Activated CD8-positive, alpha-beta memory T cell treated with anti-CD3 and anti-CD28 coated beads for 1 hour (primary cell): ENCODE results near the gene TEF.

ENCODE experiments used
- DNase-seq, 2 donors: peaks; one replicate each; pipeline ENCODE4 v3.0.0-alpha.2; 2020; ENCODE audit warnings: low read depth in 1 of 2; ENCODE audit errors: extremely low read depth in 1 of 2

TEF gene

GRCh38 chr22:41353862-41354575, 27.7 kb upstream of the TEF start:
- no peak for DNase-seq

DNA sequence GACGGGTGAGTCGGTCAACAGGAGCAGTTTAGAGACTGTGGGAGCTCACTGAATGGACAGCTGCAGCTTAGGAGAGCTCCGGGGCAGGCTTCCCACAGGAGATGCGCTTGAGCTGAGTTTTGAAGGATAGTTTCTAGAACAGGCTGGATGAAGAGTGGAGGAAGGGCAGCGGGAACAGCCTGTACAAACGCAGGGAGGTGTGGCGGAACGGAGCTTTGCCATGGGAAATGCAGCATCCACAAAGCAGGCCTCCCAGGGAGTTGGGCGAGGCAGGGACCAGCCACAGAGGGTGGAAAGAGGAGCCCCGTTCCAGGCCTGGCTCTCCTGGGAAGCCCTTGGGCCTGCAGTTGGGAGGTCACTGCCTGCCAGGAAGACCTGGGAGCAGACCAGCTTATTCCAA, 26.8 kb upstream of the TEF start:
- no peak for DNase-seq

DNA sequence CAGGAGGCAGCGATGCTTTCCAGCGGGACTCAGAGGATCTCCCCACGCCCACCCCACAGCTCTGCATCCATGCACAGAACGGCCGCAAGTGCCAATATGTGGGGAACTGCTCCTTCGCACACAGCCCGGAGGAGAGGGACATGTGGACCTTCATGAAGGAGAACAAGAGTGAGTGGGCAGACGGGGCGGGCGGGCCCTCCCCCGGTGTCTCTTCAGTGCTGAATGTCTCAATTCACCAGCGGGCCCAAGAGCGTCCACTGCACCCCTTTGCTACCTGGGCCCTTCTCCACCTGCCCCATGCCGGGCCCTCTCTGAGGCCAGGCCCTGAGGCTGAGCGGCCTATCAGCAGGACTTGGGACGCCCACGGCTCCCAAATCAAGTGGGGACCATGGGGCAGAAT, 25.8 kb upstream of the TEF start:
- no peak for DNase-seq

- DNase-seq, result no peak
These were observed 25.2 kb upstream of the TEF start for GRCh38 chr22:41356430-41357028.

- DNase-seq, result no peak
These were observed 24.6 kb upstream of the TEF start for GRCh38 chr22:41357191-41357590.

- no peak for DNase-seq
These were observed 22.8 kb upstream of the TEF start for GRCh38 chr22:41358927-41359326.

- no peak for DNase-seq
These were observed 22.4 kb upstream of the TEF start for GRCh38 chr22:41359376-41359775.

GRCh38 chr22:41360126-41360525, 21.6 kb upstream of the TEF start:
- DNase-seq, result no peak

GRCh38 chr22:41361716-41362310, 19.9 kb upstream of the TEF start:
- no peak for DNase-seq

DNA sequence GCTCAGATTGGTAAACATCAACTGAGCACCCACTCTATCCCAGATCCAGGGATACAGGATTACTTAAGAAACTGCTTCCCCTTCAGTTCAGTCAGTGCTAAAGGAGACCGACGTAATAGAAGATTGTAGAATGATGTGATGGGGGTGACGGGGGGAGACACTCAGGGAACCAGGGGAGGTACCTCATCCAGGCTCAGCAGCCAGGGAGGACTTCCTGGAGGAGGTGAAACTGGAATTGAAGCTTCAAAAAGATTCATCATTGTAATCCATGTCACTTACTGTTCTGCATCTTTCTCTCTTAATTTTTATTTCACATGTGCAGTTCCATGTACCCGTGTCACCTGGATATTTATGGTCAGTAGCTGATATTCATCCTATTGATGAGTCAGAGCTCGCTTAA, 19.1 kb upstream of the TEF start:
- no peak for DNase-seq

GRCh38 chr22:41364233-41364632, 17.5 kb upstream of the TEF start:
- DNase-seq, result no peak

GRCh38 chr22:41364955-41365354, 16.8 kb upstream of the TEF start:
- DNase-seq, result no peak

DNA sequence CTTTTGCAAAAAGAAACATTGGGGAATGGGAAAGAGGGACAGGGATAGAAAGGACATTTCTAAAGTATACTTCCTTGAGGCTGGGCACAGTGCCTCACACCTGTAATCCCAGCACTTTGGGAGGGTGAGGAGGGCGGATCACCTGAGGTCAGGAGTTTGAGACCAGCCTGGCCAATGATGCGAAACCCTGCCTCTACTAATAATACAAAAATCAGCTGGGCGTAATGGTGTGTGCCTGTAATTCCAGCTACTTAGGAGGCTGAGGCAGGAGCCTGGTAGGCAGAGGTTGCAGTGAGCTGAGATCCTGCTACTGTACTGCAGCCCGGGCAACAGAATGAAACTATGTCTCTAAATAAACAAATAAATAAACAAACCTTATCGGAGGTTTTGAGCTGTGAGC, 16.3 kb upstream of the TEF start:
- DNase-seq, result no peak

- no peak for DNase-seq
These were observed 15.3 kb upstream of the TEF start for GRCh38 chr22:41366323-41367029.

- no peak for DNase-seq
These were observed 14.6 kb upstream of the TEF start for GRCh38 chr22:41367039-41367679.

DNA sequence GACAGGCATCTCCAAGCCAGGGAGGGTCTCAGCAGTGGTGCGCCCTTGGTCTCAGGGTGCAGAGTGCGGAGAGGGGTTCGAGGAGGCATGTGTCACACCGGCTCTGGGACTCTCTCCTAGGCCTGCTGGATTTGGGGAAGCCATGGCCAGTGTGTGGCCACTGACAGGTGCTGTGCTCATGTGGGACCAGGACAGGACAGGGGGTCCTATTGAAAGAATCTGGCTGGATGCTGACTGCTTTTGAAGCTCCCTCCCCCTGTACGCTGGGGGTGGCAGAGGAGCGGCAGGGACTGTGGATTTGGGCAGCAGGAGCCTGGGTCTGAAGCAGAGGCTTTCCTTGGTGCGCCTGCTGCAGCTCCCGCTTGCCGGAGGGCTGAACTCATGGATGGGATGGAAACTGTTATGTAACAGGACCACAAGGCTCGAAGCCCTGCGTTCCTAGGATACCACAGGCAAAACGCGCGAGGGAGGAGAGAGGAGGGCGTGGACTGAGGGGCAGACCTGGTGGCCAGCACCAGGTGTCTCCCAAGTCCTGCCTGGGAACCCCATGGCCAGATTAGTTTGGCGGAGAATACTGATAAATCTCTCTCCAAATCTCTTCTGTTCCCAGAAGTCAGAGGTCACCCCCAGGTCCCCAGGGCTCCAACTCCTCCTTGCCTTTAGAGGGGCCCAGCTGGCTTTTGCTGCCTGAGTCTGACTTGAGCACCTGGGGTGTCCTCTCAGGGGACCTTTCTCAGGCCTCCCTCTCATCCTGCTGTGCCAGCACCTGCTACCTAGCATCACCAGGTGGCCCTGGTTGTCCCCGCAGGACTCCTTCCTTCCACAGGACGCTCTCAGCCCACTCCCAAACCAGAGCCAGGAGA, 13.8 kb upstream of the TEF start:
- no peak for DNase-seq

- no peak for DNase-seq
These were observed 13.0 kb upstream of the TEF start for GRCh38 chr22:41368543-41369423.

DNA sequence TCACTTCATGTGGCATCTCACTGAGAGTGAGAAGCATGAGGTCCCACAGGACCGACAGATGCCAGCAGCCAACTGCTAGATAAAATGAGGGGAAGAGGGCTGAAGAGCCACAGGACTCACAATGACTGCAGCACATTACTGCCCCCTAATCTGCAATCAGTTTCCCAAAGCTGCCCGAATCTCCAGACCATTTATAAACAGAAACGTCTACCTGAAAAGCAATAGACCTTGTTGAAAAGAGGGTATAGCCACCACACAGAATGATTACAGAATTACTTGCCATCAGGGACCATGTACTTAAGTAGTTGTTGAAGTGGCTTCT, 12.4 kb upstream of the TEF start:
- DNase-seq, result no peak

- no peak for DNase-seq
These were observed 11.9 kb upstream of the TEF start for GRCh38 chr22:41369837-41370236.

- no peak for DNase-seq
These were observed 3.9 kb upstream of the TEF start for GRCh38 chr22:41377846-41378245.
